GF-D8 (cell line): Measurements from ENCODE around the gene PHRF1.
A peak's percentile ranks its signal among the peaks of the same experiment; 100 is the strongest.

Experiments used
- DNase-seq: peaks from one replicate; lab custom pipeline; 2025; lab: John Stamatoyannopoulos, UW

Gene PHRF1

DNA sequence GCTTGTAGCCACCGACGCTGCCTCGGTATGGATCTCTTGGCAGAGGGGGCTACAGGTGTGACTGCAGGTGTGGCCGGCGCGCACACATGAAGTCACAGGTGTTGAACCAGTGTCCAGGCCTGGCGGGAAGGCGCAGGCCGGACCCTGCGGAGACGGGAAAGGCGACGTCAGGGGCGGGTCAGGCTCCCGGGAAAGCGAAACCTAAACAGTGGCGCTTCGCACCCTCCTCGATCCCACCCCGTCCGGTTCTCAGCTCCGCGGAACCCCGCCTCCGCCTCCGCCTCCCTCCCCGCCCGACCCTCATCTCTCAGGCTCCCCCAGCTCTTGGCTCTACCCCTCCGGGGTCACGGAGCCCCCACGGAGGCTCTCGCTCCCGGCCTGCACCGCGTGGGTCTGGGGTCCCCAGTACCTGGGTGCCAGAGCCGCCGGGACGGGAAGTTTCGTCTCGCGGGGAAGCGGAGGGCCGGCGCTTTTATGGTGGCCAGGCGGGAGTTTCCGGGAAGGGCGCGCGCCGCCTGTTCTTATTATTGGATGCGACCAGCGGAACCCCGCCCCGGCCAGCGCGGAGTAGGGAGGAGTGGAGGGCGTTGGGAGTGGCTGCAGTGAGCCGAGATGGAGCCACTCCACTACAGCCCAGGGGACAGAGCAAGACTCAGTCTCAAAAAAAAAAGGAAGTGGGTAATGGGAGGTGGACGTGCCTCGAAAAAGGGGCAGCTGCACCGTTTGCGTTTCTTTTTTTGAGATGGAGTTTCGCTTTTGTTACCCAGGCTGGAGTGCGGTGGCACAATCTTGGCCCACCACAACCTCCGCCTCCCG lies 39.4 kb downstream of the PHRF1 start, which contains the start of gene IRF7:
Gene IRF7, minus strand, starts transcription at position 447 of the 816 bp plus-strand sequence. CDS start 586 bp downstream, outside the sequence.
- peak; percentile 75 for DNase-seq

GRCh38 chr11:616320-617198 lies 40.3 kb downstream of the PHRF1 start:
- peak; percentile 0 for DNase-seq

DNA sequence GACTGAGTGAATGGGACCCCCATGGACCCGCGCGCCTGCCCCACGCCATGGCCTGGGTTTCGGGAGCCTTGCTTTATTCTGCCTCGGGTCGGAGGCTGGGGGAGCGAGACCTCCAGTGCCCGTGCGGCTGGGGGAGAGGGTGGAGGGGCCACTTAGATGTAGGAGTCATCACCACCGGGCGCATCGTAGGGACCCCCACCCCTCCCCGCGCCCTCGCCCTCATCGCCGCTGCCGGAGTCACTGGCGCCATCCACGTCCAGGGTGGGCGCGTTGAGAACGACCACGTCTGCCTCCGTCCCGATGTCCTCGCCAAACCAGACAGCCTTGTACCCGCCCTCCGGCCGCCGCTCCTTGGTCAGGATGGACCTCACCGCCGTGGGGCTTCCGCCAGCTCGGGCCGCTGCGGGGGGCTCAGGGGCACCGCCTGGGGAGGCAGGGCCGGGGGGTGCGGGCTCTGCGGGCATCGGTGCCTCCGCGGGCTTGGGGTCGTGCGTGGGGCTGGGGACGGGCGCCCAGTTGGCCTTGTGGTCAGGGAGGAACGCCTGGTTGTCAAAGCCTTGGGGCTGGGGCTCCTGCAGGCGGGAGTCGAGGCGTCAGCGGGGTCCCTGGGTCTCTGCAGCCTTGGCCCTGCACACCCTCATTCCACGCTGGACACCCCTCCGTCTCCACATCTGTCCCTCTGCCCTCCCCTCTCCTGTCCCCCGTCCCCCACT lies 41.1 kb downstream of the PHRF1 start:
- no peak for DNase-seq

GRCh38 chr11:617912-618682 lies 41.8 kb downstream of the PHRF1 start:
- DNase-seq = no peak

DNA sequence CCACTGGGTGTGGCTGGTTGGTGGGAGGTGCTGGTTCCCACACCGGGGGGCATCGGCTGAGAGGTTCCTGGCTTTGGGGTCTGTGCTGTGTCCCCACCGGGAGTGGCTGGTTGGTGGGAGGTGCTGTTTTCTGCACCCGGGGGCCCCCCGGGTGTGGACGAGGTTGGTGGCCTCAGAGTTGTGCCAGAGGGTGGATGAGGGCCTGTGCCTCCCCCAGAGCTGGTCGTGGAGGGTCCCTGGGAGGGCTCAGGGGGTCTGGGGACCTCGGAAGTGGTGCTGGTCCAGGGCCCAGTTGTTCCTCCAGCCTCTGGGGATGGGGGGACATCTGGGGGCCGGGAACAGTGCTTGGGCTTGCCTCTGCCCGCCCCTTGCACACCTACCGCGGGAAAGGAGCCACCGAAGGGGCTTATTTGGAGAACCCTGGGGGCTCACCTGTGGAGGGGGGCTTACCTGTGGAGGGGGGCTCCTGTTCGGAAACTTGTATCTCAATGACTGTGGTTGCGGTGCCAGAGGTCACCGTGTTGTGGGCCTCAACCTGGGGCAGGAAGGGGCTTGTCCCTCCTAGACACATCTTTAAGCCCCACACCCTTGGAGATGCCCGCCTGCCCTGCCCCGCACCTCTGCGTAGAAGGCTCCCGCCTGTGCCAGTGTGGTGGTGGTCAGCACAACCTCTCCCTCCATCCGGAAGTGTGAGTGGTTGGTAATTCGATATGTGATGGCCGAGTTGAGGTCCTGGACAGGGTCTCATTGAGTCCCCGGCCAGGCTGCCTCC lies 42.8 kb downstream of the PHRF1 start:
- DNase-seq = no peak

DNA sequence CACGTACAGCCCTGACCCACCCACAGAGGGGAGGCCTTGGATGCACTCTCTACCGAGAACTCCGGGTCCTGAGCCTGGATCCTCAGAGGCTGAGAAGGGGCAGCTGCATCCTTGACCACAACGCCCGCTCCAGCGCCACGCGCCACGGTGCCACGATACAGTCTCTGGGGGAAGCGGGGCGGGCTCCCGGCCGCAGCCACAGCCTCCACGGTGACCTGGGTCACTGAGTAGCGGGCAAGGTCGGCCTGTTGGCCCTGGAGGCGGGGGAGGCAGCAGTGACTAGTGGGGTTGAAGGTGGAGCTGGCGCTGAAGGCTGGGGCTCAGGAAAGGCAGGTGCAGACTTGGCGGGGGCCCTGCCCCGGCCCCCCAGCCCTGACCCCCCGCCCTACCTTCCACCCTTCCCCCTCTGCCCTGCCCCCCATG lies 43.4 kb downstream of the PHRF1 start:
- no peak for DNase-seq

DNA sequence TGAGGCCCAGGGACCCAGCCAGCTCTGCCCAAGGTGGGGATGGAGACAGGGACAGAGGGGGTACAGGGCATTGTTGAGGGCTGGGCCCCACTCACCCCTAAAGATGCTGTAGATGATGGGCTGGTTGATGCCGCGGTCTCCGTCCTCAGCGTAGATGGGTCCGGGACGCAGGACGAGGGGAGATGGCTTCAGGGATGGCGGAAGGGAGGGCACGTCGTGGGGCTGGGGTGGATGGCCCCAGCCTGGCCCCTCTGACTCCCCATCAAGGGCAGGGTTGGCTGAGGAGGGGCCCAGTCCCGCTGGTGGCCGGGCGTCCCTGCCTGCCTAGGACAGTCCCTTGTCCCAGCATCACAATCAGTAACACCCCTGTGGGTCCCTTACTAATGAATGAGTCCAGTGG lies 43.9 kb downstream of the PHRF1 start:
- DNase-seq = no peak

- no peak for DNase-seq
These were observed 44.9 kb downstream of the PHRF1 start for GRCh38 chr11:620935-621814.

DNA sequence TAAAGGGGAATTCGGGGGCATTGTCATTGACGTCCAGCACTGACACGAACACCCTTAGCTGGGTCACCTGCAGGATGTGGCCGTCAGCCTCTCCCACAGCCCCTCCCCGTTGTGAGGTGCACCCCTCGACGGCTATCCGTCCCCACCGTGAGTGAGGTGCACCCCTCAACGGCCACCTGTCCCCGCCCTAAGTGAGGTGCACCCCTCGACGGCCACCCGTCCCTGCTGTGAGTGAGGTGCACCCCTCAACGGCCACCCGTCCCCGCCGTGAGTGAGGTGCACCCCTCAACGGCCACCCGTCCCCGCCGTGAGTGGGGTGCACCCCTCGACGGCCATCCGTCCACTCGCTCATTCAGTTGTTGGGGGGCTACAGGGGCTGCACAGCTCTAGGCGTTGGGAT lies 45.6 kb downstream of the PHRF1 start:
- DNase-seq = no peak

- no peak for DNase-seq
These were observed 47.1 kb downstream of the PHRF1 start for GRCh38 chr11:623349-623869.

GRCh38 chr11:623999-624704 lies 47.9 kb downstream of the PHRF1 start:
- DNase-seq = no peak

DNA sequence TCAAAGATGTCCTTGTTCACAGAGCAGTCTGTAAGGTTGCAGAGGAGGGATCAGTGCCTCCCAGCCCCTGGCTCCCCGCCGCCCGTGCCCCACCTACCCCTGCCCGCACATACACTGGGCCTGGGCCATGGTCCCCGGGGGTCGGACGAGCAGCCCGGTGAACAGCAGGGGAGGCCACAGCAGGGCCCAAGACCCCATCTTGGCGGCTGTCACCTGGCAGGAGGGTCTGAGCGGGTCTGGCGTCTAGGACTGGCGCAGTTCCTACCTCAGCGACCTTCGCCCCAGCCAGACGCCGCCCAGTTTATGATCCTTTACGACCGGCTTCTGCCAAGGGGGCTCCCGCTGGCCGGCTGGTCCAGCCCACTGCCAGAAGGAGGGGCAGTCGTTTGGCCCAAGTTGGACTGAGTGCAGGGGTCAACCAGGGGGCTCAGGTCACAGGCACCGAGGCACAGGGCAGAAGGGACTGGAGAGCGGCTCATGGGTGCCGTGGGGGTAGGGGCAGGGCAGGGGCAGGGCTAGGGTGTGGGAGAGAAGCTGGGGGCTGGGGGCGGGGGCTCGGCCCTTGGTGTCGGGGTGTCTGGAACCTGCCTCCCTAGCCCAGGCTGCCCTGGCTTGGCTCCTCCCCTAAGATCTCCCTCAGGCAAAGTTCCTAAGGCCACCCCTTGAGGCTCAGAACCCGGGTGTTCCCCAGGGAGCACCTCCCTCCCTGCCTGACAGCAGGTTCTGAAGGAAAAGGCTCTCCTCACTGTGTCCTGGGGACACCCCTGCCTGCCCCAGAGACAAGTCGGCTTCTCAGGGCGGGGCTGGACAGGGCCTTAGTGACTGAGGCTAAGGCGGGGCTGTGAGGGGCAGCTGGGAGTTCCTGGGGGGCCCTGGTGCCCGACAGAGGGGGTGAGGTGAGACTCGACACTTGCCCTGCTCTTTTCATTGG lies 48.7 kb downstream of the PHRF1 start, which contains the start of gene CDHR5:
Gene CDHR5, minus strand, starts transcription at position 251 of the 931 bp plus-strand sequence. Its CDS starts 53 bp downstream, at position 198.
- DNase-seq = no peak

DNA sequence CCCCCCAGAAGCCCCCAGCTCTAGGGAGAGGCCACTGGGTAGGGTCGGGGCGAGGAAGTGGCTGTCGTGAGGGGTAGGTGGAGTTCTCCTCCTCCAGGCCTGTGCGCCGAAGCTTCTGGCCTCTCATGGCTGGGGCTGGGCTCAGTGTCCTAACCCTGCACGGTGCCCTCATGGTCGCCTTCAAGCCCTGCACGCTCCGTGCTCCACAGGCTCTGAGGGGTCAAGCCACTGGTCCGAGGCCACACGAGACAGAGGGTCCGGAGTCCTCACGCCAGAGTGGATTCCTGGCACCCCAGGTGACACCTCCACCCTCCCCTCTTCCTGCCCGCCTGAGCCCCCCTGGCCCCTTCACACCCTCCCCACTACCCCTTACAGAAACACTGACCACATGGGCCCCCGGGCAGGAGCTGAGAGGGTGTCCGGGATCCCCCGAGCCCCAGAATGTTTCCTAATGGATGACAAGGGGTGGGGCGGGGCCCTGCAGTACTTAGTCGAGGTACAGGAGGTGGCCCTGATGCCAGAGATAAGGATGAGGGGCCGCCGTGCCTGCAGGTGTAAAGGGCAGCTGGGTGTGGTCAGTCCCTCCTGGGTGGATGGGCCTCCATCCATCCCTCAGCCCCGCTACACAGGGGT lies 49.5 kb downstream of the PHRF1 start:
- no peak for DNase-seq

DNA sequence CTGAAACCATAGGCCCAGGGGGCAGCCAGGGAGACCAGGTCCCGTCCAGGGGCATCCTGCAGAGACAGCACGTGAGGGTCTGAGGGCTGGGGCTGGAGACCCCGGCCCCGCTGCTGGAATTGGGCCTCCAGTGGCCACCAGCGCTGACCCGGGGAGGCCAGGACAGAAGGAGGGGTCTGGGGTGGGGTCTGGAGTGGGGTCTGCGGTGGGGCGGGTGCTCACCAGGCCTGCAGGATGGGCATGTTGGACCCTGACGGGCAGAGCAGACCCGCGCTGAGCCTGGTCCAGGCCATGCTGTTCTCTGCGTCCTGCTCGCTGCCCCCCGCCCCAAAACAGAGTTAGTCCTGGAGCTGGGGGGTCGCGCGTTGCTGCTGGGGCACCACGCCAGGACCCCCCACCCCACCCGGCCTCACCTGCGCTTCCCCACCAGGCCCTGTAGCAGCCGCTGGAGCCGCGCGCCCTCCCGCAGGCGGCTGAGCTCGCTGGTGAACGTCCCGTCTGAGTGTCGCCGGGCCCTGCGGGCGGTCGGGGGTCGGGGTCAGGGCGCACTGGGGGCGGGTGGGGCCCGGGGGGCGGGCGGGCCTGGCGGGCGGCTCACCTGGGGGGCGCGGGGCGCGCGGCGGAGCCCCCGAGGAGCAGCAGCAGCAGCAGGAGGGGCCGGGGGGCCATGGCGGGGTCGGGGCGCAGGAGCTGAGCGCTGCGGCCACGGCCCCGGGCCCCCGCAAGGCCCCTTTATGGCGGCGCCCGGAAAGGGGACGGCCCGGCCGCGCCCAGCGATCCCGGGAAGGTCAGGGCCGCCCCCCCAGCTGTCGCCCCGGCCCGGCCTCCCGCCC lies 50.4 kb downstream of the PHRF1 start, which contains the start of gene SCT:
Gene SCT, minus strand, starts transcription at position 707 of the 833 bp plus-strand sequence. Its CDS starts 38 bp downstream, at position 669.
- no peak for DNase-seq

GRCh38 chr11:627308-627576 lies 51.0 kb downstream of the PHRF1 start:
- DNase-seq = no peak

GRCh38 chr11:628056-628455 lies 51.8 kb downstream of the PHRF1 start:
- no peak for DNase-seq
